Left cardiac atrium (tissue), 4 donors: ENCODE results near the gene ANKS1B. TPM values are rescaled to one million over a fixed set of nuclear protein-coding genes. Genes with fewer than 3 reads are reported as not detected.
"Not testable (repeated sequence)": the region's sequence is repeated elsewhere in the genome, so short reads cannot be mapped to it uniquely, and the experiment has no call there.

Source experiments
- ATAC-seq, 2 donors: fragments of 200-7000 bp; cut with Tn5 transposase; one replicate each; pipeline ENCODE4 v1.9.1; 2020; ENCODE audit warnings: mild to moderate bottlenecking in 2 of 2, moderate library complexity in 2 of 2
- DNase-seq: peaks from one replicate; pipeline ENCODE4 v3.0.0-alpha.2; 2020
- intact Hi-C, 2 donors: fragments of 100-400 bp; cut with DNase I; formaldehyde crosslinking; loops; one replicate each; pipeline versions ENCODE4 v1.14.1 to v1.15.1; 2022 to 2023
- total RNA-seq, 2 donors: library from RNA; stranded (reverse); fragmentation: NEBNext Ultra II Directional; extraction: Animal tissue kit (Norgen Biotek cat#: 25700); gene quantifications; one replicate each; pipeline ENCODE4 v1.2.1, GENCODE V29; 2021
- donor health status: DM: no; HTN: yes; CAD: no.
- donor health status: DM: no; HTN: yes; CAD: no; lungs with severe emphysema.
- donor health status: DM: yes; HTN: yes; CAD: no.
- donor health status: Dilated cardiomyopathy.

ANKS1B gene
- total RNA-seq, 2 donors from 2014 or later = 3.1 TPM

DNA sequence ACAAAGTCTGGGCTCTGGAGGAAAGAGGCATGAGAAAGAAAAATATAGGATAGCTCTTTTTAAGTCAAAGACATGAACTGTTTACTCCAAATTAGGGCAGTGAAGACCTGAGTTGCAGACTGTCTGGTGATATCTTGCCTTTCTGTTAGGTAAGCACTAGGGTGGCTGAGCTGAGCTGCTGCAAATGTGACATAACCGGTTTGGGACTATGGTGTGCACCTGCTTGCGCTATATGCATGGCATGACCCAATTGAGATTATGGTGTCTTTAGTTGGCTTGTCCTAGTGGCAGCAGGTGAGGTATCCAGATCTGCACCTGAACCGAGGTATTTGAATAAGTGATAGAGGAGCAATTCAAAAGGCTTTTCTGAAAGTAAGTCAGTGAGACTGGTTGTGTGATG is 994.1 kb downstream of the ANKS1B start:
- intact Hi-C loops = loop anchor here in 1 of 2 donors (10.0 kb wide), 1 partner anchor 286 kb away; no protein-coding TSS in a partner anchor
- ATAC-seq (no peak), DNase-seq (no peak)

DNA sequence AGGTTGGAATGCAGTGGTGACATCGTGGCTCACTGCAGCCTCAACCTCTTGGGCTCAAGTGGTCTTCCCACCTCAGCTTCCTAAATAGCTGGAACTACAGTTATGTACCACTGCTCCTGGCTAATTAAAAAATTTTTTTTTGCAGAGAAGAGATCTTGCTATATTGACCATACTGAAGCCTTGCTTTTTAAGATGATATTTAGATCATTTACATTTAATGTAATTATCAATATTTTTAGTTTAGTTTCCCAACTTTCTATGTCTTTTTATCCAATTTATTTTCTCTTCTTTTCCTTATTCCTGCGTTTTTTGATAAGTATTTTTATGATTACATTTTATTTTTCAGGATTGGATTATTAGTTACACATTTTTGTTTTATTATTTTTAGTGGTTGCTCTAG is 999.6 kb downstream of the ANKS1B start:
- ATAC-seq = no peak
- intact Hi-C loops = no loop called here

DNA sequence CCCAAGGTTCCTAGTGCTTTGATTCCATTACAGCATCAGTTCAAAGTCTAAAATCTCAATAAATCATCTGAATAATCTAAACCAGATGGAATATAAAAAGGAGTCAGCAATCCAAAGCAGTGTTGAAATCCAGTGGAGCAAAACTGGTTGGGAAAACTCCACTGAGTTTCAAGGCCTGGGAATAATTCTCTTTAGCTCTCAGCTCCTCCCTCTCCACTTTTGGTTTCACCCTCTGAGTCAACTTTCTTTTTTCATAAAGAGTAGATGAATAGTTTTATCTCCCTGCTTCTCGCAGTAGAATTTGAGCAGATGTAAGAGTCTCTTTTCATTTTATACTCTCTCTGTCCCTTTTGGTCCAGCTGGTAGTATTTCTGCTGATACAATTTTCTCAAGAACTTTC is 1001.1 kb downstream of the ANKS1B start:
- intact Hi-C loops = no loop called here
- DNase-seq (no peak), ATAC-seq (no peak)

More for the DNA sequence above, 999.6 kb downstream of the ANKS1B start:
- DNase-seq = no peak

DNA sequence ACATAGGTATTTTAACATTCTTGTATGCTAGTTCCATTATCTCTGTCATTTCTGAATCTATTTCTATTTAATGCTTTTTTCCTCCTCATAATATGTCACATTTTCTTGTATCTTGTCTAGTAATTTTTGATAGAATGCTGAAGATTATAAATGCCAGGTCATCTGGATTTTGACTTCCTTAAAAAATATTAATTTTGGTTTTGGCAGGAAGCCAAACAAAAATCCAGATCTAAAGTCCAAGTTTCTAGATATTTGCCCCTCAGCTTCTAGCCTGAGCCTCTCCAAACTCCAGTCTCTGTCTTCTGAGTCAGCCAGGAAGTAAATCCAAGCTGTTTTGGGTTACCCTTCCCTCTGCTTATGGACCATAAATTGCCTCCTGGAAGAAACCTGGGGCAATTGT is 1004.2 kb downstream of the ANKS1B start:
- DNase-seq (no peak), ATAC-seq (no peak)
- intact Hi-C loops = no loop called here

DNA sequence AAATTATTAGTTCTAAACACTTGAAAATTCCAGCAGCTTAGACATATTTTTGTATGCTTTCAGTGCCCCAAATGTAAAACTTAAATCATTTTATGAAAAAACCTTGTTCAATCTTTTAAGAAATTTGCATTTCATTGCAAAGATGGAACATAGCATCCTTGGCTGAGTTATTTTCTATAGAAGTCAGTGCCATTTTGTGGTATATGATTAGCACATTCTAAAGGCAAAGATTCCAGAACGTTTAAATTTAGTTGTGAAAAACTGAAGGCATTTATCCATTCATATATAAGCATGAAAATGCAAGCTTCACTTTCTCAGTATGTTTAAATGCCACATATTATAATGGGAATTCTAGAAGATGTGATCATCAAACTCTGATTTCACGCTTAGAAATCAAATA is 1007.5 kb downstream of the ANKS1B start:
- no peak for DNase-seq
- no peak for ATAC-seq
- intact Hi-C loops = no loop called here

DNA sequence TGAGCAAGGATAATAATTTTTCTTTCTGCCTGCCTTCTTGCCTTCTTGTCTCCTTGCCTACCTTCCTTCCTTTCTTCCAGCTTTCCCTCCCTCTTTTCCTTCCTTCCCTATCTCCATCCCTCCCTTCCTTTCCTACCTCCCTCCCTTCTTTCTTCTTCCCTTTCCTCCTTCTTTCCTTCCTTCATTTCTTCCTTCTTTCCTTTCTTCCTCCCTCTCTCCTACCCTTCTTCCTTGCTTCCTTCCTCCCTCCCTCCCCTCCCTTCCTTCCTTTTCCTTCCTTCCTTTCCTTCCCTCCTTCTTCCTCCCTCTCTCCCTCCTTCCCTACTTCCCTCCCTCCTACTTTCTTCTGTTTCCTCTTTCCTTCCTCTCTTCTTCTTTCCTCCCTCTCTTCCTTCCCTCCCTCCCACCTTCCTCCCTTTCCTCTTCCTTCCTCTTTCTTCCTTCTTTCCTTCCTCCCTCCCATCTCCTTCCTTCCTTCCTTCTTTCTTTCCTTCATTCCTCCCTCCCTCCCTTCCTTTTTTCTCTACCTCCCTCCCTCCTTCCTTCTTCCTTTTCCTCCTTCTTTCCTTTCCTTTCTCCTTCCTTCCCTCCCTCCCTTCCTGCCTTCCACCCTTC is 1009.9 kb downstream of the ANKS1B start:
- intact Hi-C loops = no loop called here

DNA sequence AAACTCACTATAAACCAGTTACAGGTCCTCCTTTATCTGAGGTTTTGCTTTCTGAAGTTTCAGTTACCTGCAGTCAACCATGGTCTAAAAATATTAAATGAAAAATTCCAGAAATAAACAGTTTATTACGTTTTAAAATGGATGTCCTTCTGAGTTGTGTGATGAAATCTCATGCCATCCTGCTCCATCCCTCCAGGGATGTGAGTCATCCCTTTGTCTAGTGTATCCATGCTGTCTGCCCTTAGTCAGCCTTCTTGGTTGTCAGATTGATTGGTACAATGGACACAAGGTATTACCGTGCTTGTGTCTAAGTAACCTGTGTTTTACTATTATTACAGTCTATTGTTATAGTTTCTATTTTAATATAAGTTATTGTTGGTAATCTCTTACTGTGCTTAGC is 1011.3 kb downstream of the ANKS1B start:
- intact Hi-C loops = no loop called here
- DNase-seq (no peak), ATAC-seq (no peak)

More for the DNA sequence above, 1009.9 kb downstream of the ANKS1B start:
- ATAC-seq = no peak
- no peak for DNase-seq

DNA sequence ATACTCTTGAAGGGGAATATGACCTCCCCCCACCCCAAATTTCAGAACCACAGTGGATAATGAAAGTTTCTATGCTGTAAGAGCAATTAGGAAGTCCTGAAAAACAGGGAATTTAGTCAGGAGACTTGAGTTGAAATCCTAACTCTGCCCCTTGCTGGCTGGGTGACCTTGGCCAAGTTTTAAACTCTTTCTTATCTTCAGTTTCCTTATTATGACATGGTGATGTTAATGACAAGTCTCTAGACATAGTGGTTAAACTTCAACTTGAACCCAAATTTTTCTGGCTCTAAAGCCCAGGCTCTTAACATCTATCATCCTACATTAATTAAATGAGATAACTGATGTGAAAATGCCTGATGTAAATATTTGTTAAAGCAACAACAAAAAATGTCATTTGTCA is 1013.8 kb downstream of the ANKS1B start:
- intact Hi-C loops = no loop called here
- ATAC-seq (no peak), DNase-seq (no peak)

DNA sequence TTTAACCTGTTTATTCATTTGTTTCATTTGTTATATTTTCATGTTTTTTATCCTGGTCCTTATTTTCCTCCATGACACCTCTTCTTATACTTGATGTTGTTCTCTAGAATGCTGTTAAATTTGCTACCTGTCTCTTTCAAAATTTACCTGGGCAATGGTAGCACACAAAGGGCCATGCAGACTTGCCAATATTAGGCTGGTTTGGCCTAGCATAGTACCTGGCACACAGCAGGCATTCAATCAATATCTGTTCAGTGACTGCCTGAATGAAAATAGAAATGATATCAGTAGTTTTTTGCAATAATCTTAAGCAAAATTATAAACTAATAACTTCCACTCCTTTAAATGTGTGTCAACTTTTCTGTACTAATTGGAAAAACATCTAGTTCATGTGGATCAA is 1014.5 kb downstream of the ANKS1B start:
- intact Hi-C loops = no loop called here
- ATAC-seq (no peak), DNase-seq (no peak)

DNA sequence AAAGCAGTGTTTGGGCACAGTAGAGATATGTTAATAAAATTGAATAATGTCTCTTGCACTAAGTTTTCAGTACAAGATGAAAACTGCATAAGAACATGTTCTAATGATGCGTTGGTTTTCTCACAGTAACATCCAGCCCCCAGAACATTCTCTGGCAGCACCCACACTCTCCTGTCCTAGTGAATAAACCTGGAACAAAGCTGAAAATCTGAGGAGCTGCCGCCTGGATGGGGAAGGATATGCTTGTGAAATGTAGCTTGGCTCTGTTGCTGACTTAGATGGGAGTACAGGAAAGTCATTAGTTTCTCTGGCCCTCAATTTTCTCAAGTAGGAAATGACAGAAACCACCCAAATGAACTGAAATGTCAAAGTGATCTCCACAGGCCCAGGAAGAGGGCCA is 1015.8 kb downstream of the ANKS1B start:
- no peak for ATAC-seq
- no peak for DNase-seq
- intact Hi-C loops = no loop called here

DNA sequence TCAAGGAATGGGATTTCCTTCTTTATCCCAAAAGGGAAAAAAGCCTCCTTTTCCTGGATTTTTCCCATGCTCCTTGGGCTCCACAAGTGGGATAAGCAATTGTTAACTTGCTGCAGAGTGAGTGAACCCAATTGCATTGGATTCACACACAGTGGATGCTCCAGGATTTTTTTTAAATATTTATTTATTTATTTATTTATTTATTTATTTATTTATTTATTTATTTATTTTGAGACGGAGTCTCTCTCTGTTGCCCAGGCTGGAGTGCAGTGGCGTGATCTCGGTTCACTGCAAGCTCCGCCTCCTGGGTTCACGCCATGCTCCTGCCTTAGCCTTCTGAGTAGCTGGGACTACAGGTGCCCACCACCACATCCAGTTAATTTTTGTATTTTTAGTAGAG is 1027.6 kb downstream of the ANKS1B start:
- intact Hi-C loops = not testable (repeated sequence)

DNA sequence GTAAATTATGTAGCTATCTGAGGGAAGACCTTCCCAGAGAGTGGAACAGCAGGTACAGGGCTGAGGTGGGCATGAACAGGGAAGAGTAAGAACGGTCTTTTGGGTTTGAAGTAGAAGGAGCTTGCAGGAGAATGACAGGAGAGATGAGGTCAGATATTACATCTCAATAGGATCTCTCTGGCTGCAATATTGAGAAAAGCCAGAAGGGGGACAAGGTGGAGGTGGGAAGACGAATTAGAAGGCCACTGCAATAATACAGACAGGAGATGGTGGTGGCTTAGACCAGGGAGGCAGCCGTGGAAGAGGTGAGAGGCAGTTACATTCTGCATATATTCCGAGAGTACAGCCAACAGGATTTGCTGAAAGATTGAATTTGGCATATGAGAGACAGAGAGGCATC is 1029.5 kb downstream of the ANKS1B start:
- intact Hi-C loops = no loop called here
- no peak for ATAC-seq
- no peak for DNase-seq

More for the DNA sequence above, 1027.6 kb downstream of the ANKS1B start:
- not testable (repeated sequence) for DNase-seq, ATAC-seq

DNA sequence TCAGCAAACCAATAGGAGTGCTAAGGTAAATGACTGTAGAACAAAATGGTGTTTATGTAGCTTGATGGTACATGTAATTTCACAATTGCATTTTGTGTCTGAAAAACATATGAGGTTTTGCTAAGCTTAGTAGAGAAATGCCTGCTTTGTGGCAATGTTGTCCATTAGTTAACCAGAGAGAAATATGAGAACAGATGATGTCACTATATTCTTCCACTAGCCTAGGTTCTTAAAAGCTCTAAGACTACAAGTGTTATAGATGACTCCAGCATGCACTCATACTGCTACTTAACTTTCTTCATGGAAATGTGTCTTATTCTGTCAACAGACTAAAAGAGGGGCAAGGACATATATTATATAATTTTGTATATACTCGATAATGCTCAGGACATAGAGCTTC is 1030.2 kb downstream of the ANKS1B start:
- DNase-seq = no peak
- ATAC-seq = no peak
- intact Hi-C loops = no loop called here

DNA sequence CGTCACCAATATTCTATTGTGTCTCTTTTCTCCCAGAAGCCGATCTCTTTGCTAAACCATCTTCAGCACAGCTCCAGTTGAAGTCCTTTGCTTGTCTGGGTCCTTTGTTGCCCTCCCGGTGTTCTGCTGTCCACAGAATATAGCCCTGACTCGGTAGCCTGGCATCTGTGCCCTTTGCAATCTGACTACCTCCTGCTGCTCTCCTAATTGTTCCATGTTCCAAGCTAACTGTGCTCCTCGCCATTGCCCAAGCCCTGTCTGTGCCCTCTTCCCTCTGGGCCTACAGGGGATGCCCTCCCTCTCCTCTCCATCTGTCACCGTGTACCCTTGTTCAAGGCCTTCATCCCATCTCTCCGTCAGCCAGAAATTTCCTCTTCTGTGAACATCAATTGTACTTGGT is 1033.3 kb downstream of the ANKS1B start:
- no peak for ATAC-seq
- DNase-seq = no peak
- intact Hi-C loops = no loop called here

DNA sequence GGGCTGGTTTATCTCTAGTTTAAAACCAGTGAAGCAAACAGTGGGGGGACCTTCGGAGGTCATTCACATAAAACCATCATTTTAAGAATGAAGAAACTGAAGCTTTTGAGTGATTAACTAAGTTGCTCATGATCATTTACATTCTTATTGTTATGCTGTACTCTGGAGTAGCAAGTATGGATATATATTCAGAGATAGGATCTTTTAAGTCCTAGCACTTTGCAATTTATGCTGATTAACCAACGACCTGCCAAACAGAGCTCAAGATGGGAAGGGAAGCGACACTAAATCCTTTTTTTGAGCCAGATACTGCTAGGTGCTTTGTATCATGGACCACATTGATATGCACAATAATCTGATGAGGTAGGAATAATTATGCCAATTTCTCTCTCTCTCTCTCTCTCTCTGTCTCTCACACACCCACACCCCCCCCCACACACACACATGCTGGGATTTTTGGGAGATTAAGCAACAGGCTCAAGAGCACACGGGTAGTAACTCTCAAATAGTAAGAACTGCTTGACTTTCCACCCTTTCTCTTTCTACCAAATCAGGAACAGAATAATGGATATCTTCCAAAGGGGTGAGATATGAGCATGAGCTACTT is 1036.3 kb downstream of the ANKS1B start:
- DNase-seq = no peak
- intact Hi-C loops = no loop called here
- no peak for ATAC-seq

DNA sequence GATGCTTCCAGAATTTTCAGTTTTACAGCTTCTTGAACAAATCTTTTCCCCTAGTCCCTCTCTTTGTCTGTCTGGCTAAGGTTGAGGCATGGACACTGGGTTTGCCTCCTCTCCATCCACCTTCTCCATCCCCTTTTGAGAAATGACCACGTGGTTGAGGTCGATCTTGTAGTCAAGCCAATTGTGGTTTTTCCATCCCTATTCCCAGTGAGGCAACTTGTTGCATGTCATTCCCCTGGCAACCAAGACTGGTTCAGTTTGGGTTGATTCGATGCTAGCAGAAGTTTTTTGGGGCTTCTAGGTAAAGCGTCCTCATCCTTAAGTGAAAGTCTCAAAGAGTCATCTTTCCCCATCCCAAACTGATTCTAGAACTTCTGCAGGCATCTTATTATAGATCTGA is 1038.9 kb downstream of the ANKS1B start:
- ATAC-seq (no peak), DNase-seq (no peak)
- intact Hi-C loops = no loop called here

DNA sequence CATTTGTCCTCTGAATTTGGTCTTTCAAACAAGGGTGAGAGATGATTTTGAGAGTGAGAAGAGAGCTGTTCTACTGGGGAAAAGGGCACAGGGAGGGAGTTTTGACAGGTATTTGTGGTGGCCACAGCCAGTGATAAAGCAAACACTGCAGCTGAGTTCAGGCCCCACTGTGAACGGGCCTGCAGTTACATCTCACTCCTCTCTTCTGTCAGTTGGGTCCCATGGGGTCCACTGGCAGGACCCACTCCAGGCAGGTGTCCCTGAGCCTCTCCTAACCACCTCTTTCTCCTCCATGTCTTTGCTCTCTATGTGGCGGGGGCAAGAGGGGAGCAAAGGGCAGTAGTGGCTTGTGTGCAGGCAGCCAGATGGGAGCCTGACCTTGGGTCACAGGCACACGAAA is 1044.8 kb downstream of the ANKS1B start:
- intact Hi-C loops = no loop called here
- ATAC-seq (no peak), DNase-seq (no peak)

DNA sequence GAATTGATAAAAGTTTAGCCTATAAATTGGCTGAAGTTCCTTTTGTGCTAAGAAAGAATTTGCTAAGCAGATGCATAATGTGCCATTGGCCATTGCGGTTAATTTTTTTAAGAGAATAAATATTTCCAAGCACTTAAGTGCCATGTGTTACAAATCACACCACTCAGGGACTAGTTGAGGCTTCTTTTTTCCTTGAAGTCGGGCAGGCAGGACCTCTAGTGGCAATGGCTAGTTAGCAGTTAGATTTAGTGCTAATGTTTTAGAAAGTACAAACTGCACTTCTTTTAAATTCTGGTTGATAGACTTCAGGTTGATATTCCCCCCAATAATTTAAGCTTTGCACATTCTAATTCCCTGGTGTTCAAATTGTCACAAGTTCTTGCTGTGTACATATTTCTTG is 1045.4 kb downstream of the ANKS1B start:
- intact Hi-C loops = no loop called here
- ATAC-seq = no peak
- DNase-seq = no peak

DNA sequence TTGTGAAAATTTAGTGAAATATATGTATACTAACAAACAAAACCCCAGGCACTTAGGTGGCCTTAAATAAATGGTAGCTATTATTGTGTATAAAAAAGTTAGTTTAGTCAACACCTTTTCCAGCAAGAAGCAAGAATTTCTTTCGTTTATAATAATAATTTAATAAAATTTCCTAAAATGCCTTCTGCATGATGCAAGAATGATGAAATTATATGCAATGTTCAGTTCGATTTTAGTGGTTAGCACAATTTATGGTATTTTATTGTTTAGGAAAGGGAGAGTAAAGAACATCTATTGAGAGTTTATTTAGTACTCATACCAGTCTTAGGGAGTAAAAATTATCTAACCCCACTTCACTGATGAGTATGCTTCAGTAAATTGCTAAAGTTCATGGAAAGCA is 1048.9 kb downstream of the ANKS1B start:
- DNase-seq (no peak), ATAC-seq (no peak)
- intact Hi-C loops = no loop called here

DNA sequence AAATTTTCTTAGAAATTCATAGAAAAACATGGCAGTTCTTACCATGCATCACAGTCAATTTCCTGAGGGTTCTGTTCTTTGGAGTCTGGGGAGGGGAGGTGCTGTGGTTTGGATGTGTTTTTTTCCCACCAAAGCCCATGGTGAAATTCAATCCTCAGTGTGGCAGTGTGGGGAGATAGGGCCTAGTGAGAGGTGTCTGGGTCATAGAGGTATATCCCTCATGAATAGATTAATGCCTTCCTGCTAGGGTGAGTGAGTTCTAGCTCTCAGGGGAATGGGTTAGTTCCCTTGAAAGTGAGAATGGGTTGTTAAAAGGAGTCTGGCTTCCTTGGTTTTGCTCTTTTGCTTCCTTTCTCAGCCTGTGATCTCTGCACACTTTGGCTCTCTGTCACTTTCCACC is 1061.9 kb downstream of the ANKS1B start:
- intact Hi-C loops = no loop called here
- DNase-seq (no peak), ATAC-seq (no peak)

DNA sequence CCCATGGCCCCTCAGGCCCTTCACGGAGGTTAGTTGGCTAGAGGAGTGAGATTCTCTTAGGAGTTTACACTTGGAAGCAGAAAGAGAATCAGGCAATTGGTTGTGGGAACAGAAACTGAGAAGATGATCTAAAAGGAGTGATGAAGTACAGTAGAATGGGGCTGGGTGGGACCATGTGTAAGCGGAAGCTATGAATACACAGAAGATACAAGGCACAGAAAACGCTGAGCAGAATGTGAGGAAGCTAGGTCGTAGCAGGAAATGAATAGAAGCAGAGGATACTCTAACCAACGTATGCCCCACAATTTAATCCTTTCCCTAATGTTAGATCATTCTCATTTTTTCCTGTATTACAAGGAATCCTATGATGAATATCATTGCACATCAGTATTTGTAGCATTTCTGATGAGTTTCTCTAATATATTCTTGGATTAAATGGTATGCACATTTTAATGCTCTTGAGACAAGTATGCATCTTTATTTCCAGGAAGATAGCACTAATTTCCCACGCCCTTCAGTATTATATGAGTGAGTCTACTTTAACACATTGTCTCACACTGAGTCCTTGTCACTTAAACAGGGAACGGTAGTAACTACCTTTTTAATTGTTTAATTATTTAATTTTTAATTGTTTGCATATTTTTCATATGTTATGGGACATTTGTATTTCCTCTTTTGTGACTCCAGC is 1066.4 kb downstream of the ANKS1B start:
- ATAC-seq (no peak), DNase-seq (no peak)
- intact Hi-C loops = no loop called here
